Activated CD8-positive, alpha-beta T cell treated with anti-CD3 and anti-CD28 coated beads, Interleukin-2, amount 10 ng/mL, durations not matched to agents 7 days and 5 days (primary cell): ENCODE measurements around the gene SSH2. TPM values are rescaled to one million over a fixed set of nuclear protein-coding genes. Genes with fewer than 3 reads are reported as not detected.
A peak's percentile ranks its signal among the peaks of the same experiment; 100 is the strongest.

ENCODE experiments used
- ATAC-seq: fragments of 150-1000 bp; cut with Tn5 transposase; one replicate; pipeline ENCODE4 v1.10.0; 2021; ENCODE audit warnings: moderate library complexity
- CTCF ChIA-PET: fragments of 350-600 bp; sonication (Branson Sonifier 250); formaldehyde crosslinking; loops from one replicate; lab custom pipeline; 2021; ENCODE audit warnings: antibody characterized with exemption; lab: Charles Lee
- POLR2A ChIA-PET: fragments of 350-600 bp; sonication (Branson Sonifier 250); formaldehyde crosslinking; loops from one replicate; lab custom pipeline; 2021; ENCODE audit warnings: antibody characterized with exemption; lab: Charles Lee
- DNase-seq: peaks from one replicate; pipeline ENCODE4 v3.0.0-alpha.2; 2020
- H3K27ac Mint-ChIP-seq: one replicate; pipeline ENCODE4 v1.8.0; 2021; ENCODE audit warnings: mild to moderate bottlenecking, mixed read lengths
- H3K27me3 Mint-ChIP-seq: one replicate; pipeline ENCODE4 v1.8.0; 2021; ENCODE audit warnings: low read depth, mixed read lengths
- H3K36me3 Mint-ChIP-seq: one replicate; pipeline ENCODE4 v1.8.0; 2021; ENCODE audit warnings: low read depth, mixed read lengths
- H3K4me1 Mint-ChIP-seq: one replicate; pipeline ENCODE4 v1.8.0; 2021; ENCODE audit warnings: low read depth, mixed read lengths
- H3K4me3 Mint-ChIP-seq: one replicate; pipeline ENCODE4 v1.8.0; 2021; ENCODE audit warnings: mild to moderate bottlenecking, mixed read lengths
- H3K9me3 Mint-ChIP-seq: one replicate; pipeline ENCODE4 v1.8.0; 2022; ENCODE audit warnings: mixed read lengths; ENCODE audit not compliant: insufficient read depth
- total RNA-seq, 2 experiments: library from RNA; stranded (reverse); gene quantifications; one replicate each; pipeline ENCODE4 v1.2.3, GENCODE V29; 2021

SSH2 gene
- total RNA-seq, 2 experiments from 2014 or later, result 73.5 to 79.6 TPM

DNA sequence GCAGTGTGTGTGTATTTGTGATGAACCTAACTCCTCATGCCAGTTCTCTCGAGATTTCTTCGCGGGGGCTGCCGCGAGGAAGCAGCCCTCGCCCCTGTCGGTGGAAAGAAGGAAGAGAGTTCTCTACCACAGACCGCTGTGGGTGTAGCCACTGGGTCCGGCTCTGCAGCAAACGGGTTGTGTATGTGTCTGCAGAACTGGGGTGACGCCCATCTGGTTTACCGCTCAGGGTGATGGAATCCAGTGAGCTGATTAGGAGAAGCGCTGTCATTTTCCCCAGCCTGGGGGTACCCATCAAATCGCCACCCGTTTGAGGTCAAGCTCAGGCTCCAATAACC is 315.0 kb downstream of the SSH2 start:
- ChIA-PET POLR2A (interaction anchor here (0.9 to 4.6 kb wide), 8 partner anchors 18 to 225 kb away, joined by 3 to 26 read pairs (median 4); partner anchors contain the start of genes ABHD15, TAOK1 and TP53I13), CTCF (interaction anchor here (0.8 to 7.7 kb wide), 16 partner anchors 8 to 478 kb away, joined by 3 to 110 read pairs (median 21); partner anchors contain the start of genes ABHD15, ANKRD13B, CORO6 and SSH2)
- H3K27me3 Mint-ChIP-seq, result no peaks in the 10 kb centered on the region
- peak overlapping the region; percentile 81 for H3K4me3 Mint-ChIP-seq
- H3K36me3 Mint-ChIP-seq, result no peaks in the 10 kb centered on the region
- peak overlapping the region; percentile 97 for H3K27ac Mint-ChIP-seq
- peaks cover 56% of the 10 kb centered on the region for H3K4me1 Mint-ChIP-seq
- H3K9me3 Mint-ChIP-seq, result no peaks in the 10 kb centered on the region
- DNase-seq (peak; percentile 94), ATAC-seq (peak; percentile 50)

DNA sequence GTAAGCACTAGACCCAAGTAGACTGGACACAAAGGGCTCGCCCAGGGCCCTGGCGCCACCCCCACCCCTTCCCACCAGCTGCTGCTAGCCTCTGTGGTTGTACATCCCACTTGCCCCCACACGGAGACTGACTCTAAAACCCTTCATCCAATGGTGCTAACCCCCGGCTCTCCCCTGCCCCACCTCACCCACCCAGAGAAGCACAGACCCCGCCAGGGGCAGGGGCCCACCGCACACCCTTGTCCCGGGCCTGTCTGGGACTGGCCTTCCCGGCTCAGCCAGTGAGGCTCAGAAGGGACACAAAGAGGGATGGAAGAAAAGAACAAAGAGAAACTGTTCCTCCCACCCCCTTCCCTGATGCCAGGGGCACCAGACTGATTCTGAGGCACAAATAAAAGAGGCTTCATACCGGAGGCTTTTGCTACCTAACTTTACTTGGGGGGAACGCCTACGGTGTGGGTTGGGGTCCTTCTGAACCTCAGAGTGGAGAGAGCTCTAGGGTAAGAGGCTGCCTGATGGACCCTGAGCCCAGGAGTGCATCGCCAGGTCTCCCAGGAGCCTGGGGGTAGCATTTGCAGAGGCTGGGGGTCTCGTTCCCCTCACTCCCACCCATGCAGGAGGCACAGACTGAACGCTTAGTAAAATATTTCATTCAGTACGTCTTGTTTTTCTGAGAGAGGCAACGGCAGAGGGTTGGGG is 315.5 kb downstream of the SSH2 start:
- Mint-ChIP-seq H3K4me3 (peak overlapping the region; percentile 81), H3K27me3 (no peaks in the 10 kb centered on the region), H3K4me1 (peaks cover 53% of the 10 kb centered on the region), H3K36me3 (no peaks in the 10 kb centered on the region), H3K27ac (peak overlapping the region; percentile 97), H3K9me3 (no peaks in the 10 kb centered on the region)
- ChIA-PET POLR2A (interaction anchor here (0.9 to 4.6 kb wide), 6 partner anchors 17 to 46 kb away, joined by 3 to 26 read pairs (median 9); partner anchors contain the start of genes ABHD15 and TP53I13), CTCF (interaction anchor here (0.8 to 7.7 kb wide), 19 partner anchors 8 to 479 kb away, joined by 3 to 110 read pairs (median 9); partner anchors contain the start of genes ABHD15, ANKRD13B, CORO6 and TP53I13)
- DNase-seq, result no peak
- no peak for ATAC-seq

DNA sequence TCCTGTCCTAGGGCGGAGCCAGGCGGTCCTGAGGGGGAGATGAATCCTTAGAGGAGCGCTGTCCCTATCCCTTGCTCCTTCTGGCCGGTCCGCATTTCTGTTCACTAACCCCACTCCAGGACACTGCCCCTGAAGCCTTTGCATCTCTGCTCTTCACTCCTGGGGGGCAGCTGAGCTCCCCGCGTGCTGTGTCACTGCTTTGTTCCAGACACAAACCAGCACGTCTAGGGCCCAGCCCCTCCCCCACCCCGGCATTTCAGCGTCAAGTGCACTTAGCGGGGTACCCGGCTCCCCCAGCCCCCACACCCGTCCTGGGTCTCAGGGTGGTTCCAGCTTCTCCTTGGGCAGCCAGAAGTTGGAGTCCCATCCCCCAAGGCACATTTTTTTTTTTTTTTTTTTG is 316.2 kb downstream of the SSH2 start:
- ChIA-PET POLR2A (no interaction called here), CTCF (interaction anchor here (1.0 to 7.7 kb wide), 17 partner anchors 9 to 317 kb away, joined by 3 to 110 read pairs (median 6); partner anchors contain the start of genes ABHD15, ANKRD13B, CORO6 and TP53I13)
- peak overlapping the region; percentile 68 for H3K4me3 Mint-ChIP-seq
- no peaks in the 10 kb centered on the region for H3K36me3 Mint-ChIP-seq
- peak overlapping the region; percentile 49 for H3K27ac Mint-ChIP-seq
- ATAC-seq (no peak), DNase-seq (no peak)
- H3K4me1 Mint-ChIP-seq, result peaks cover 46% of the 10 kb centered on the region
- no peaks in the 10 kb centered on the region for H3K9me3 Mint-ChIP-seq
- no peaks in the 10 kb centered on the region for H3K27me3 Mint-ChIP-seq

DNA sequence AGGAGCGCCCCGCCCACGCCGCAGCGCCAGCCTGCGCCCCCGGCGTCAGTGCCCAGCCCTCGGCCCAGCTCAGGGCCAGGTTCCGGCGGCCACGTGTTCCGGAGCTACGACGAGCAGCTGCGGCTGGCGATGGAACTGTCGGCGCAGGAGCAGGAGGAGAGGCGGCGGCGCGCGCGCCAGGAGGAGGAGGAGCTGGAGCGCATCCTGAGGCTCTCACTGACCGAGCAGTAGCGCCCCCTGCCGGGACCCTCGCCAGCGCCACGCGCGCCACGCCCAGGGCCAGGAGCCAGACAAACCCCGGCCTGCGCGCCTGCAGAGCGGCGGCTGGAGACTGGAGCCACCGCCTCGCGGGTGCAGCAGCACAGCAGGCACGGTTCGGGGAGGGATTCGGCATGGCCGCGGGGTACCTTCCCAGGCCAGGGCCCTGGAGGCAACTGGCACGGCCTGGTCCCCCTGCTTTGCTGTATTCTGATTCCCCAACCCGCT is 316.6 kb downstream of the SSH2 start:
- no peak overlapping the region for H3K27ac Mint-ChIP-seq
- DNase-seq (peak; percentile 96), ATAC-seq (peak; percentile 48)
- H3K4me3 Mint-ChIP-seq, result peak overlapping the region; percentile 68
- ChIA-PET CTCF (interaction anchor here (0.7 to 7.7 kb wide), 18 partner anchors 9 to 317 kb away, joined by 3 to 110 read pairs (median 6); partner anchors contain the start of genes ABHD15, ANKRD13B, CORO6 and TP53I13), POLR2A (no interaction called here)
- H3K27me3 Mint-ChIP-seq, result no peaks in the 10 kb centered on the region
- H3K36me3 Mint-ChIP-seq, result no peaks in the 10 kb centered on the region
- no peaks in the 10 kb centered on the region for H3K9me3 Mint-ChIP-seq
- H3K4me1 Mint-ChIP-seq, result peaks cover 45% of the 10 kb centered on the region

DNA sequence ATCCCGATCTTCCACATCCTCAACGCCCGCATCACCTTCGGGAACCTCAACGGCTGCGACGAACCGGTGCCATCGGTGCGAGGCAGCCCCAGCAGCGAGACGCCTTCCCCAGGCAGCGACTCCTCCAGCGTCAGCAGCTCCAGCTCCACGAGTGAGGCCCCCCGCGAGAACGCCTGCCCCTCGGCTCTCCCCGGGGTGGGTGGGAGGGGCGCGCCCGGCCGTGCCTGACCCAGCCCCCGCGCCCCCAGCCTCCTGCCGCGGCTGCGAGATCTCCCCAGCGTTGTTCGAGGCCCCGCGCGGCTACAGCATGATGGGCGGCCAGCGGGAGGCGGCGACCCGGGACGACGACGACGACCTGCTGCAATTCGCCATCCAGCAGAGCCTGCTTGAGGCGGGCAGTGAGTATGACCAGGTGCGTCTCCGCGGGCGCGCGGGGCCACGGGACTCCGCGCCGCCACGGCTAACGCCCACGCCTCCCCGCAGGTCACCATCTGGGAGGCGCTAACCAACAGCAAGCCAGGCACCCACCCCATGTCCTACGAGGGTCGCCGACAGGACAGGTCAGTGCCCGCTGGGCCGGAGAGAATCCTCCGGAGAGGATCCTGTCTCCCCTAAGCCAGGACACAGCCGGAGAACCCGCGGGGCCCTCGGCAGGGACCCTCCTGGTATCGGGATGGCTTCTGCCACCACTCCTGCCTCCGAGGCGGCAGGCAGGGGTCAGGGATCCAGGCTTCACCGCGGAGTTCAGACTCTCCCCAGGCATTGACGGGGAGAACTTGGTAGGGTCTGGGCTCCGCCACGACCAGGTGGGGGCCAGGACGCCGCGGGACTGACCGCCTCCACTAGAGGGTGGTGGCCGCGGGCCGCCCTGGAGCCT is 317.4 kb downstream of the SSH2 start:
- ChIA-PET POLR2A (no interaction called here), CTCF (interaction anchor here (0.7 to 7.7 kb wide), 17 partner anchors 8 to 318 kb away, joined by 3 to 110 read pairs (median 6); partner anchors contain the start of genes ABHD15, ANKRD13B, CORO6 and TP53I13)
- H3K9me3 Mint-ChIP-seq, result no peaks in the 10 kb centered on the region
- H3K36me3 Mint-ChIP-seq, result no peaks in the 10 kb centered on the region
- no peaks in the 10 kb centered on the region for H3K27me3 Mint-ChIP-seq
- no peak for ATAC-seq
- H3K4me3 Mint-ChIP-seq, result peak overlapping the region; percentile 49
- DNase-seq, result no peak
- peaks cover 39% of the 10 kb centered on the region for H3K4me1 Mint-ChIP-seq
- H3K27ac Mint-ChIP-seq, result no peak overlapping the region

DNA sequence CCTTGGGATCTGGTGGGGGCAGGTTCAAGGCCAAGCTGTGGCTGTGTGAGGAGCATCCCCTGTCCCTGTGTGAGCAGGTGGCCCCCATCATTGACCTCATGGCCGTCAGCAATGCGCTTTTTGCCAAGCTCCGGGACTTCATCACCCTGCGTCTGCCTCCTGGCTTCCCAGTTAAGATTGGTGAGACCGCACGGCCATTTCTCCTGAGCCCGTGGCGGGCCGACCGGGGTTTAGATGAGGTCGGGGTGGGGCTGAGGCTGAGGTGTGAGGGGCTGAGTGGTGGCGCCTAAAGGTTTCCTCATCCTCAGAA is 318.0 kb downstream of the SSH2 start:
- POLR2A ChIA-PET, result no interaction called here
- DNase-seq (no peak), ATAC-seq (no peak)
- CTCF ChIA-PET, result no interaction called here
- Mint-ChIP-seq H3K9me3 (no peaks in the 10 kb centered on the region), H3K27me3 (no peaks in the 10 kb centered on the region), H3K4me3 (no peak overlapping the region), H3K36me3 (no peaks in the 10 kb centered on the region), H3K4me1 (peaks cover 33% of the 10 kb centered on the region), H3K27ac (no peak overlapping the region)

DNA sequence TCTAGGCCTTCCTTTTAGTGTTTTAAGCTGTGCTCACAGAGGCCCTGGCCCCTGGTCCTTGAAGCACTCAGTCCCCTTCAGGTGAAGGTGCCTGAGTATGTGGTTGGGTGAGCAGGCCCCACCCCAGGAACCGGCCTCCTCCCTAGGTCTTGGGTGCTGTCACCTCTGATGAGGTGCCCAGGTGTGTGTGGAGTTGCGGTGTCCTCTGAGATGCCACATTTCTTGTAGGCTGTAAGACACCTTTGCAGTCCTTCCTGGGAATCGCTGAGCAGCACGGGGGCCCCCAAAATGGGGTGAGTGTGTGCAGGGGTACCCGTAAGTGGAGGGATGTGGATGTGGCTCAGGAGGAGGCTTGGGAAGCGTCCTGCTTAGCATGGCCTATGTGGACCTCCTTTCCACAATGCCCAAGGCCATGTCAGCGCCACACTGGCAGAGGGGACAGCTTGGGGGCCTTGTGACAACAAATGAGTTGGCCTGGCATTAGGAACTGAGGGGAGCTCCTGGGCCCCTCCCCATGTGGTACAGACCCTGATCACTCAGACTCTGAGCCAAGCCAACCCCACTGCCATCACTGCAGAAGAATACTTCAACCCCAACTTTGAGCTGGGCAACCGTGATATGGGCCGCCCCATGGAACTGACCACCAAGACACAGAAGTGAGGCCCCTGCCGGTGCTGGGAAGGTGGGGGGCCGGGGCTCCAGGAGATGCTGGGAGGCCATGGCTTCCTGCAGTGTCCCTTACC is 318.5 kb downstream of the SSH2 start:
- no peaks in the 10 kb centered on the region for H3K36me3 Mint-ChIP-seq
- peaks cover 28% of the 10 kb centered on the region for H3K4me1 Mint-ChIP-seq
- no peak for DNase-seq
- H3K27me3 Mint-ChIP-seq, result no peaks in the 10 kb centered on the region
- ATAC-seq, result no peak
- no peaks in the 10 kb centered on the region for H3K9me3 Mint-ChIP-seq
- no peak overlapping the region for H3K4me3 Mint-ChIP-seq
- ChIA-PET POLR2A (no interaction called here), CTCF (no interaction called here)
- no peak overlapping the region for H3K27ac Mint-ChIP-seq

DNA sequence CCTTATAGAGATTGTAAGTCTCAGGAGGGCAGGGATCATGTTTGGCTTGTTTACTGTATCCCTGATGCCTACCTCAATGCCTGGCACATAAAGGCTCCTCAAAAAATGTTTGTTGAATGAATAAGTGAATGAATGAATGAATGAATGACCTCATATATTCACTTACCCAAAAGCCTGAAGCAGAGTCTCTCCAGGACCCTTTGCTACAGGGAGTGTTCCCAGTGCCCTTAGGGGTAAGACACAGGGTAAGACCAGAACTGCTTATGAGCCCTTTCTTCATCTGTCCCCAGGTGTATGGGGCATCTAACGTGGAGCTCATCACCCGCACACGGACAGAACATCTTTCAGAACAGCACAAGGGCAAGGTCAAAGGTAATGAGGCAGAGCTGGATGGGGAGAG is 319.6 kb downstream of the SSH2 start:
- Mint-ChIP-seq H3K9me3 (no peaks in the 10 kb centered on the region), H3K36me3 (no peaks in the 10 kb centered on the region), H3K4me1 (peaks cover 19% of the 10 kb centered on the region), H3K4me3 (no peak overlapping the region), H3K27ac (no peak overlapping the region), H3K27me3 (no peaks in the 10 kb centered on the region)
- ATAC-seq (no peak), DNase-seq (no peak)
- ChIA-PET CTCF (interaction anchor here (1.6 kb wide), 1 partner anchor 22 kb away, joined by 3 read pairs; no protein-coding TSS in a partner anchor), POLR2A (no interaction called here)

DNA sequence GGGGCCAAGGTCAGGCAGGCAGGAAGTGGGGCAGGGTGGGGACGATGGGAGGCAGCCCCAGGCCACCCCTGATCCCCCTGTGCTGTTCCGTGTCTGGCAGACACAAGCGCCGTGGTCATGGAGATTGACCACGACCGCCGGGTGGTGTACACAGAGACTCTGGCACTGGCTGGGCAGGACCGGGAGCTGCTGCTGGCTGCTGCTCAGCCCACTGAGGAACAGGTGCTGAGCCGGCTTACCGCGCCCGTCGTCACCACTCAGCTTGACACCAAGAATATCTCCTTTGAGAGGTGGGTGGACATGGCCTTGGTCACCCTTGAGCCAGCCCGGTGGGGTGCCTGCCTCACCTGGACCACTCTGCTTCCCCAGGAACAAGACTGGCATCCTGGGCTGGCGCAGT is 321.0 kb downstream of the SSH2 start:
- DNase-seq (no peak), ATAC-seq (no peak)
- CTCF ChIA-PET, result interaction anchor here (1.2 to 1.9 kb wide), 3 partner anchors 9 to 36 kb away, joined by 3 to 6 read pairs (median 4); no protein-coding TSS in a partner anchor
- no peaks in the 10 kb centered on the region for H3K9me3 Mint-ChIP-seq
- POLR2A ChIA-PET, result no interaction called here
- H3K36me3 Mint-ChIP-seq, result no peaks in the 10 kb centered on the region
- peaks cover 5% of the 10 kb centered on the region for H3K4me1 Mint-ChIP-seq
- H3K4me3 Mint-ChIP-seq, result no peak overlapping the region
- no peaks in the 10 kb centered on the region for H3K27me3 Mint-ChIP-seq
- H3K27ac Mint-ChIP-seq, result no peak overlapping the region

DNA sequence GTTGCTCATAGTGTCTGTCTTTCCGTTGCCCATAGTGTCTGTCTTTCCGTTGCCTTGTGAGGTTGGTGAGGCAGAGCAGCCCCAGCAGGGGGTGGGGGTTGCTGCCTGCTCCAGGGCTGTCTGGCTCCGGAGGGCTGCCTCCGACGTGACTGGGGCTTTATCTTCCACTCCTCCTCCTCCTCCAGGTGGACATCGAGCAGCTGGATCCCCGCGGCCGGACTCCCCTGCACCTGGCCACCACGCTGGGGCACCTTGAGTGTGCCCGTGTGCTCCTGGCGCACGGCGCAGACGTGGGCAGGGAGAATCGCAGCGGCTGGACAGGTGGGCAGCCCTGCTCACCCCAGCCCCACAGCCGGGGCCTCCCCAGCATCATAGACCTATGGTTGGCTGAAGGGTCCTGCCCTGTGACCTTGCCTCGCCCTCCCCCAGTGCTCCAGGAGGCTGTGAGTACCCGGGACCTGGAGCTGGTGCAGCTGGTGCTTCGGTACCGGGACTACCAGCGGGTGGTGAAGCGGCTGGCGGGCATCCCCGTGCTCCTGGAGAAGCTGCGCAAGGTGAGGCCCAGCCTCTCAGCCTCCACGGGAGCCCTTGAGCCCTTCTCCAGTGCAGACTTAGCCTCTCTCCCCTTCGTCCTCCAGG is 322.4 kb downstream of the SSH2 start:
- no peaks in the 10 kb centered on the region for H3K27me3 Mint-ChIP-seq
- H3K4me1 Mint-ChIP-seq, result no peaks in the 10 kb centered on the region
- no peaks in the 10 kb centered on the region for H3K36me3 Mint-ChIP-seq
- CTCF ChIA-PET, result interaction anchor here (0.9 to 3.5 kb wide), 5 partner anchors 10 to 35 kb away, joined by 3 to 16 read pairs (median 4); no protein-coding TSS in a partner anchor
- no peaks in the 10 kb centered on the region for H3K9me3 Mint-ChIP-seq
- no peak for DNase-seq
- ATAC-seq, result no peak
- H3K27ac Mint-ChIP-seq, result no peak overlapping the region
- POLR2A ChIA-PET, result no interaction called here
- H3K4me3 Mint-ChIP-seq, result no peak overlapping the region
